ENCODE measurements around the gene E2F1.
"Not testable (repeated sequence)": the region's sequence is repeated elsewhere in the genome, so short reads cannot be mapped to it uniquely, and the experiment has no call there.

Gene E2F1

GRCh38 chr20:33709905-33710541 lies 23.8 kb upstream of the E2F1 start:
- no peaks in the 10 kb centered on the region for H3K36me3 ChIP-seq (ENCODE audit: control insufficient read depth, insufficient read depth, low read length)
- no peaks in the 10 kb centered on the region for H3K27me3 ChIP-seq (ENCODE audit: control insufficient read depth, insufficient read depth, low read length)
- H3K4me3 ChIP-seq (ENCODE audit: low read depth, low read length), result no peak overlapping the region
- H3K9ac ChIP-seq (ENCODE audit: low read depth, low read length), result no peak overlapping the region
- no peaks in the 10 kb centered on the region for H3K9me3 ChIP-seq (ENCODE audit: control insufficient read depth, insufficient read depth, low read length)
- H3K27ac ChIP-seq (ENCODE audit: low read depth, low read length), result no peak overlapping the region
- H3K4me1 ChIP-seq (ENCODE audit: control insufficient read depth, insufficient read depth, low read length), result no peaks in the 10 kb centered on the region; the same call in 1 of the 2 replicates

DNA sequence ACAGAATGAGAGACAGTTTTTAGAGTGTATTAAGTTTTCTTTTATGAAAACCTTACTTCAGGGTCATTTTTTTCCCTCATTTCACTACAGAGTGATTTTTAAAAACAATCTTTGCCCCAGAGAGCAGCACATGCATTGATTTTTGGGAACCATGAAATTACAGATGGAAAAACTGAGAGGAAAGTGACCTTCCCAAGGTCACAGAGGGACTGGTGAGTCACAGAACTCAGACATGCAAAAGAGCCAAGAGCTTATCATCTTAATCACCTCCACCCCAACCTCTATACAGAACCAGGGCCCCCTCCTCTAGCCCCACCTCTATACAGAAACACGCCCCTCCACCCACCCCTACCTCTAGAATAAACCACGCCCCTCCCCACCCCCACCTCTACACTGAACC lies 23.2 kb upstream of the E2F1 start:
- Histone ChIP-seq H3K9me3 (ENCODE audit: control insufficient read depth, insufficient read depth, low read length) (no peaks in the 10 kb centered on the region), H3K4me1 (ENCODE audit: control insufficient read depth, insufficient read depth, low read length) (no peaks in the 10 kb centered on the region; the same call in 1 of the 2 replicates), H3K4me3 (ENCODE audit: low read depth, low read length) (no peak overlapping the region), H3K27me3 (ENCODE audit: control insufficient read depth, insufficient read depth, low read length) (no peaks in the 10 kb centered on the region), H3K9ac (ENCODE audit: low read depth, low read length) (no peak overlapping the region), H3K27ac (ENCODE audit: low read depth, low read length) (no peak overlapping the region), H3K36me3 (ENCODE audit: control insufficient read depth, insufficient read depth, low read length) (no peaks in the 10 kb centered on the region)

GRCh38 chr20:33707668-33708067 lies 21.5 kb upstream of the E2F1 start:
- no peak overlapping the region for H3K4me3 ChIP-seq (ENCODE audit: low read depth, low read length)
- no peak overlapping the region for H3K27ac ChIP-seq (ENCODE audit: low read depth, low read length)
- H3K9me3 ChIP-seq (ENCODE audit: control insufficient read depth, insufficient read depth, low read length), result no peaks in the 10 kb centered on the region
- no peak overlapping the region for H3K9ac ChIP-seq (ENCODE audit: low read depth, low read length)
- H3K36me3 ChIP-seq (ENCODE audit: control insufficient read depth, insufficient read depth, low read length), result no peaks in the 10 kb centered on the region
- no peaks in the 10 kb centered on the region; the same call in 1 of the 2 replicates for H3K4me1 ChIP-seq (ENCODE audit: control insufficient read depth, insufficient read depth, low read length)
- no peaks in the 10 kb centered on the region for H3K27me3 ChIP-seq (ENCODE audit: control insufficient read depth, insufficient read depth, low read length)

- no peaks in the 10 kb centered on the region for H3K27me3 ChIP-seq (ENCODE audit: control insufficient read depth, insufficient read depth, low read length)
These were observed 18.2 kb upstream of the E2F1 start for GRCh38 chr20:33704197-33704924.

DNA sequence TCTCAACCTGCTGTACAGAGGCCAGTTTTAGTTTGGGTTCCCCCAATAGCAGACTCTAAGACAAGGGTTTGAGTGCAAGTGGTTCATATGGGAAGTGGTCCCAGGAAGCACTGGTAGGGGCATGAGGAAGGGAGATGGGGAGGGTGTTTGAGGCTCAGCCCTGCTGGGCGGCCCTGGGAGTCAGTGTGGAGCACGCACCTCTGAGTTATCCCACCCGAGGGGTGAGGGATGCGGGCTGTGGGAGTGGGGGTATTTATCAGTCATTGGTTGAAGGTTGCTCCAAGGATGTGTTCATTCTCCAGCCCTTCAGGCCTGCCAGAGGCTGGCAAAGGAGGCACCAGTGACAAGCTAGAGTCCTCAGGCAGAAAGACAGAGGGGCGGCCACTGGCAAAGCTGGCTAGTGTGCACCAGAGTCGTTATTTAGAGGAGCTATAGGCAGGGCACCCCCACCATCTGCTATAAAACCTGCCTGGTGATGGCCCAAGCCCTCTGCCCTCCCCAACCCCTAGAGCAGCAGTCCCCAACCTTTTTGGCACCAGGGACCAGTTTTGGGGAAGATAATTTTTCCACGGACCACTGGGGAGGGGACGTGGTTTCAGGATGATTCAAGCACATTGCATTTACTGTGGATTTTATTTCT lies 17.4 kb upstream of the E2F1 start:
- Histone ChIP-seq H3K27me3 (ENCODE audit: control insufficient read depth, insufficient read depth, low read length) (no peaks in the 10 kb centered on the region), H3K36me3 (ENCODE audit: control insufficient read depth, insufficient read depth, low read length) (no peaks in the 10 kb centered on the region), H3K9me3 (ENCODE audit: control insufficient read depth, insufficient read depth, low read length) (no peaks in the 10 kb centered on the region), H3K4me3 (ENCODE audit: low read depth, low read length) (no peak overlapping the region), H3K4me1 (ENCODE audit: control insufficient read depth, insufficient read depth, low read length) (no peaks in the 10 kb centered on the region), H3K27ac (ENCODE audit: low read depth, low read length) (no peak overlapping the region), H3K9ac (ENCODE audit: low read depth, low read length) (no peak overlapping the region)

More at GRCh38 chr20:33704197-33704924, 18.2 kb upstream of the E2F1 start:
- Histone ChIP-seq H3K27ac (ENCODE audit: low read depth, low read length) (no peak overlapping the region), H3K36me3 (ENCODE audit: control insufficient read depth, insufficient read depth, low read length) (no peaks in the 10 kb centered on the region), H3K4me3 (ENCODE audit: low read depth, low read length) (no peak overlapping the region), H3K9me3 (ENCODE audit: control insufficient read depth, insufficient read depth, low read length) (no peaks in the 10 kb centered on the region), H3K9ac (ENCODE audit: low read depth, low read length) (no peak overlapping the region), H3K4me1 (ENCODE audit: control insufficient read depth, insufficient read depth, low read length) (no peaks in the 10 kb centered on the region; the same call in 1 of the 2 replicates)

DNA sequence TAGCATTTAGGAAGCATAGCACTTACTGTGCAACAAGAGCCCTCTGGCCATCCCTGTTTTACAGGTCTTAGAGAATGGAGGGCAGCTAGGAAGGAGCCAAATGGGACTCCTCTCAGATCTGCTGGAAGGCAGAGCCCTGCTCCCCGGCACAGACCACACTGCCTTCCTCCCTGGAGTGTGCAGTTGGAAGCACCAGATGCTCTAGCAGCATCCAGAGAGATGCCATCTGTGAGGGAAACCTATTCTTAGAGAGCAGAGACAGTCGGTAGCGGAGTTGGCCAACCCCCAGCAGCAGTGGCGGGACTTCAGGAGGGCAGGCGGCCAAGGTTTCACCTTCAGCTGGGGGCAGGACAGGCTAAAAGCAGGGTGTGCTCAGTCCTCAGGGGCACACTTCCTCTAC lies 16.7 kb upstream of the E2F1 start:
- Histone ChIP-seq H3K4me1 (ENCODE audit: control insufficient read depth, insufficient read depth, low read length) (no peaks in the 10 kb centered on the region), H3K9ac (ENCODE audit: low read depth, low read length) (no peak overlapping the region), H3K4me3 (ENCODE audit: low read depth, low read length) (no peak overlapping the region), H3K36me3 (ENCODE audit: control insufficient read depth, insufficient read depth, low read length) (no peaks in the 10 kb centered on the region), H3K9me3 (ENCODE audit: control insufficient read depth, insufficient read depth, low read length) (no peaks in the 10 kb centered on the region; the same call in 1 of the 2 replicates), H3K27me3 (ENCODE audit: control insufficient read depth, insufficient read depth, low read length) (no peaks in the 10 kb centered on the region), H3K27ac (ENCODE audit: low read depth, low read length) (no peak overlapping the region)

DNA sequence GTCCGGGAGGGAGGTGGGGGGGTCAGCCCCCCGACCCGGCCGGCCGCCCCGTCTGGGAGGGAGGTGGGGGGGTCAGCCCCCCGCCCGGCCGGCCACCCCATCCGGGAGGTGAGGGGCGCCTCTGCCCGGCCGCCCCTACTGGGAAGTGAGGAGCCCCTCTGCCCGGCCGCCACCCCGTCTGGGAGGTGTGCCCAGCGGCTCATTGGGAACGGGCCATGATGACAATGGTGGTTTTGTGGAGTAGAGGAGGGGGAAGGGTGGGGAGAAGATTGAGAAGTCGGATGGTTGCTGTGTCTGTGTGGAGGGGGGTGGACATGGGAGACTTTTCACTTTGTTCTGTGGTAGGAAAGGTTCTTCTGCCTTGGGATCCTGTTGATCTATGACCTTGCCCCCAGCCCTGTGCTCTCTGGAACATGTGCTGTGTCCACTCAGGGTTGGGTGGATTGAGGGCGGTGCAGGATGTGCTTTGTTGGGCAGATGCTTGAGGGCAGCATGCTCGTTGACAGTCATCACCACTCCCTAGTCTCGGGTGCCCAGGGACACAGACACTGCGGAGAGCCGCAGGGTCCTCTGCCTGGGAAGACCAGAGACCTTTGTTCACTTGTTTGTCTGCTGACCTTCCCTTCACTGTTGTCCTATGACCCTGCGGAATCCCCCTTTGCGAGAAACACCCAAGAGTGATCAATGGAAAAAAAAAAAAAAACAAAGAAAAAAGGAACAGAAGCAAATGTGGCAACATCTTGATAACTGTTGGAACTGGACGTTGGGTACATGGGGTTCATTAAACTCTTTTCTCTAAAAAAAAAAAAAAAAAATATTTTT lies 15.7 kb upstream of the E2F1 start:
- H3K9me3 ChIP-seq (ENCODE audit: control insufficient read depth, insufficient read depth, low read length), result no peaks in the 10 kb centered on the region; the same call in 1 of the 2 replicates
- H3K9ac ChIP-seq (ENCODE audit: low read depth, low read length), result no peak overlapping the region
- no peaks in the 10 kb centered on the region for H3K36me3 ChIP-seq (ENCODE audit: control insufficient read depth, insufficient read depth, low read length)
- no peaks in the 10 kb centered on the region for H3K4me1 ChIP-seq (ENCODE audit: control insufficient read depth, insufficient read depth, low read length)
- H3K4me3 ChIP-seq (ENCODE audit: low read depth, low read length), result no peak overlapping the region
- H3K27ac ChIP-seq (ENCODE audit: low read depth, low read length), result no peak overlapping the region
- H3K27me3 ChIP-seq (ENCODE audit: control insufficient read depth, insufficient read depth, low read length), result no peaks in the 10 kb centered on the region

- H3K27me3 ChIP-seq (ENCODE audit: control insufficient read depth, insufficient read depth, low read length); H3K9ac ChIP-seq (ENCODE audit: low read depth, low read length); H3K27ac ChIP-seq (ENCODE audit: low read depth, low read length); H3K9me3 ChIP-seq (ENCODE audit: control insufficient read depth, insufficient read depth, low read length); H3K4me3 ChIP-seq (ENCODE audit: low read depth, low read length); H3K36me3 ChIP-seq (ENCODE audit: control insufficient read depth, insufficient read depth, low read length); H3K4me1 ChIP-seq (ENCODE audit: control insufficient read depth, insufficient read depth, low read length): not testable (repeated sequence)
These were observed 14.7 kb upstream of the E2F1 start for GRCh38 chr20:33700696-33701441.

- not testable (repeated sequence) for H3K27ac ChIP-seq (ENCODE audit: low read depth, low read length); H3K9ac ChIP-seq (ENCODE audit: low read depth, low read length); H3K9me3 ChIP-seq (ENCODE audit: control insufficient read depth, insufficient read depth, low read length); H3K36me3 ChIP-seq (ENCODE audit: control insufficient read depth, insufficient read depth, low read length); H3K4me3 ChIP-seq (ENCODE audit: low read depth, low read length); H3K27me3 ChIP-seq (ENCODE audit: control insufficient read depth, insufficient read depth, low read length); H3K4me1 ChIP-seq (ENCODE audit: control insufficient read depth, insufficient read depth, low read length)
These were observed 12.8 kb upstream of the E2F1 start for GRCh38 chr20:33698966-33699365.

GRCh38 chr20:33697129-33697528 lies 10.9 kb upstream of the E2F1 start:
- H3K27ac ChIP-seq (ENCODE audit: low read depth, low read length), result no peak overlapping the region
- no peak overlapping the region for H3K4me3 ChIP-seq (ENCODE audit: low read depth, low read length)
- H3K9me3 ChIP-seq (ENCODE audit: control insufficient read depth, insufficient read depth, low read length), result no peaks in the 10 kb centered on the region; the same call in 1 of the 2 replicates
- H3K4me1 ChIP-seq (ENCODE audit: control insufficient read depth, insufficient read depth, low read length), result peaks cover 9% of the 10 kb centered on the region
- H3K9ac ChIP-seq (ENCODE audit: low read depth, low read length), result no peak overlapping the region
- H3K36me3 ChIP-seq (ENCODE audit: control insufficient read depth, insufficient read depth, low read length), result no peaks in the 10 kb centered on the region
- H3K27me3 ChIP-seq (ENCODE audit: control insufficient read depth, insufficient read depth, low read length), result no peaks in the 10 kb centered on the region

All from HUES48 (cell line).